Hematopoietic multipotent progenitor cell treated with erythropoietin and hydrocortisone succinate and interleukin-3 and kit ligand, for 6 days (in vitro differentiated cells): Measurements from ENCODE around the gene HK3.

Source experiments
- DNase-seq: peaks from one replicate; pipeline ENCODE4 v3.0.0-alpha.2; 2015

Gene HK3

DNA sequence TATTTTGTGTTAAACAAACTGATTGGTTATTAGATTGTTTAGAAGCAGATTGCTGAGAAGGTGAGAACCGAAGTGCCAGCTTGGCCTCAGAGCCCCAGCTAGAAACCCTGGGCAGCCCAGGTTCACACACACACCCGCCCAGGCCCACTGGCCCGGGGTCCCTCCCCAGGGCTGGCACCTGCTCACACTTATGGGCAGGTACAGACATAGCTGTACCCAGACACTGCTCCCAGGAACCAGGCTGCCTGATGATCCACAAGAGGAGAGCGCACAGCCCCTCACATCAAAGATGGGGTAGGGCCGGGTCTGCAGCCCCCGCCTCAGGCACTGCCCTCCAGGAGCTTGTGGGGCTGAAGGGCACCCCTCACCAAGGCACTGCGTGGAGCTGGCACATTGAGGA lies 33.2 kb downstream of the HK3 start:
- DNase-seq, result no peak

DNA sequence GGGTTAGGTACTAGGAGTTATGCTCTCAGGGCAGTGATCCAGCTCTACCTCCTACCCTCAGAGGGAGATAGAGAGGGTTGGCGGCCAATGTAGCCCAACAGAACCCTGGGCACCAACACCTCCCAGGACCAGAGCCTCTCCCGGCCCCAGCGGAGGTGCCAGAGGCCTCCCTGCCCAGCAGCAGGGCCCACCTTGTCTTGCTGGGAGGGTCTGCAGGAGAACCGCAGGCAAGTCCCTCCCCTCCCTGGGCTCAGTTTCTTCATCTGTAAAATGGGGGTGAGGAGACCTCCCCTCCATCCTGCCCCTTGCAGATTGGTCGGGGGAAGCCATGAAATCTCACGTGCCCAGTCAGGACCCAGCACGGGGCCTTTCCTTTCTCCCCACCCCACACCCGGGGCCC lies 34.4 kb downstream of the HK3 start:
- no peak for DNase-seq

DNA sequence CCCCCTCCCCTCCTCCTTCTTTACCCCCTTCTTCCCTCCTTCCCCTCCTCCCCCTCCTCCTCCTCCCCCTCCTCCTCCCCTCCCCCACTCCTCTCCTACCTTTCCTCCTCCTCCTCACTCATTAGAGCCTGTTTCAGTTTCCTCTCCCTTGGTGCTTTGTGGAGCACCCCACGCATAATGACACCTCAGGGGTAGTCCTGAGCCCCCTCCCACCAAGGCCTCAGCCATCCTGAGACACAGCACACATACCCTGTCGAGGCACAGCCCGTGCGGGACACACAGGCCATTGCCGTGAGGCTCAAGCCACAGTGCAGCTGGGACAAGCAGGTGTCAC lies 35.4 kb downstream of the HK3 start:
- DNase-seq, result no peak

DNA sequence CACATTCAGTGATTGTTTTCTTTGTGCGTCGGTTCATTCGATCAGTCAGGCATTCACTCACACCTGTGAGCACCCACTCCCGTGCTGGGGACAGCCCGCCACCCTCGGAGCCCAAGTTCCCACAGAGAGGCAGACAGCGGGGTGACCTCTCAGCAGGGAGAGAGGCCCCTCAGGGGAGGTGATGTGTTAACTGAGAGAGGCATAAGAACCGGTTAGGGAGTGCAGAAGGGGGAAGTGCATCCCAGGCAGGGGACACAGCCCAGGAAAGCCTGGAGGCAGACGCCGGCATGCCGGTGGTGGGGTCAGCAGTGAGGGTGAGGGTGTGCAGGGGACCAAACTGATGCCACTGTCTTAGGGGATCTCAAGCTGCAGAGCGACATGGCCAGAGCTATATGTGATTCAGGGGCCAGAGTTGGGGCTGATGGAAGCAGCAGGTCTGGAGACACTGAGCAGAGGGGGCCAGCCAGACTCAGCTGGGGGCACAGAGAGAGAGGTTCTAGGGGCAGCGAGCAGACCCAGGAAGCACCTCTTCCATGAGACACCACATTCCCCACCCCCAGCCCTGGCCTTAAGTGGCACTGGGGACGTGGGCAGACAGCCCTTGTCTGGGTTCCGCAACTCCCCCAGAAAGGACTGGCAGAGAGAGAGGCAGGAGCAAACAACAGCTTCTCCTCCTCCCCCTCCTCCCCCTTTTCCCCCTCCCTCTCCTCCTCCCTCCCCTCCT lies 35.9 kb downstream of the HK3 start:
- DNase-seq, result no peak

DNA sequence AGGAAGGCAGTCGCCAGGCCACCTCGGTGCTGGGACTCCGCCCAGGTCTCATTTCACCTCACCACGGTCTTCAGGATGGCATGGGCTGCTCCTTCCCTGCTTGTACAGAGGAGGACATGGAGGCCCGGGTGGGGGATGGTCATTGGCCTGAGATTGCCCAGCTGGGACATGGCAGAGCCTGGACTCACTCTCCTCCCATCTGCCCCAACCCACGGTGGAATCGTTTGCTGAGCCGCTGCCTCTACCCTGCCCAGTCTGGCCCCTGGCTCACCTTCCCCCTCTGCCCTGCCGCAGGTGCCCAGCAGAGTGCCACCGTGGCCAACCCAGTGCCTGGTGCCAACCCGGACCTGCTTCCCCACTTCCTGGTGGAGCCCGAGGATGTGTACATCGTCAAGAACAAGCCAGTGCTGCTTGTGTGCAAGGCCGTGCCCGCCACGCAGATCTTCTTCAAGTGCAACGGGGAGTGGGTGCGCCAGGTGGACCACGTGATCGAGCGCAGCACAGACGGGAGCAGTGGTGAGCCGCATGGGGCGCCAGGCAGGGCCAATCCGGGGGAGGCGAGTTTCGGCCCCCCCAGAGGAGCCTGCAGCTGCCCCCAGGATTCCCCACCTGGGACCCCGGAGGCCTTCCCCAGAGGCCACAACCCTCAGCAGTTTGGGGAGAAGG lies 36.7 kb downstream of the HK3 start:
- no peak for DNase-seq

DNA sequence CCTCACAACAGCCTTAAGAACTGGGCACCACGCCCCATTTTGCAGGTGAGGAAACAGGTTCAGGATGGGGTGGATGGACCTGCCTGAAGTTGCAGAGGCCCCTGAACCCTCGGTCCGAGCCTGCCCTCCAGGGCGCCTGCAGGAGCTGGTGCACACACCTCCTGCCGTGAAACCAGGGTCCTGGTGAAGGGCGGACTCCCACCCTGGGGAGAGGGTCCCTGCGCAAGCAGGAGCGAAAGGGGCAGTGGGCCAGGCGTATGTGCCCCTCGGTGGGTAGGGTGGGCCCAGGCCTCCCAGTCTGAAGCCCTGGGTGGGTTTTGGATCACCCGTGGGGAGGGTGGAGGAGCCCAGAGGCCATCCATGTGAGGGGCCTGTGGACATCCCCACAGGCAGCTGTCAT lies 37.9 kb downstream of the HK3 start:
- no peak for DNase-seq

DNA sequence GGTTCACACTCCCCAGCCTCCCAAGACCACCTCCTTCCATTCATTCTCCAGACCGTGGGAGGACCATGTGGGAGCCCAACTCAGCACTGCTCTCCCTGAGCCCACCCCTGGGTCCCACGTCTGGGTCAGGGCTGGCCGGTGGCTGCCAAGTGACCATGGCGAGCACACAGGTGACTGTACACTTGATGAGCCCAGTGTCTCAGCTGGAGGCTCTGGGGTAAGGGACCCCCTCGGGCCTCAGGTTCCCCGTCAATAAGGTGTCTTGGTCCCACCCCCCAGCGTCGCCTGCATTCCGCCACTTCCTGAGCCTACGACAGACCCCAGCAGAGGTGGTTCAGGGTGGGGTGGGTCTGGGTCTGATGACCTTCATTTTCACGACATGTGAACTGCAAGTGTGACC lies 38.8 kb downstream of the HK3 start:
- DNase-seq, result no peak

DNA sequence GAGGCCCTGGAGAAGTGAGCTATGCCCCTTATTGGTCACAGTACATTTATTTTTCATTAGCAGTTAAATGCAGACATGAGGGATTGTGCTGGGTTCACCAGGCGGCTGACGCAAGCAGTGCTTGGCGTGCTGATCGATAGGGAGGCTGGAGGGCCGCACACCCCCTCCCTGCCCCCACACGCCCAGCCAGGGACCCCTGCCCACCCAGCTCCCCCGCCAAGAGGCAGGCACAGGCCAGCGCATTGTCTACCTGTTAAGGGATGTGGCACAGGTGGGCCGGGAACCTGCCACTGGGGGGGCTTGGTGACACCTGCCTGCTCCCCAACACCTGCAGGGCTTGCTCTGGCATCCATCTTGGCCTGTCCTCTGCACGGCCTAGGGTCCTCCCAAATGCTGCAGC lies 39.2 kb downstream of the HK3 start:
- no peak for DNase-seq

DNA sequence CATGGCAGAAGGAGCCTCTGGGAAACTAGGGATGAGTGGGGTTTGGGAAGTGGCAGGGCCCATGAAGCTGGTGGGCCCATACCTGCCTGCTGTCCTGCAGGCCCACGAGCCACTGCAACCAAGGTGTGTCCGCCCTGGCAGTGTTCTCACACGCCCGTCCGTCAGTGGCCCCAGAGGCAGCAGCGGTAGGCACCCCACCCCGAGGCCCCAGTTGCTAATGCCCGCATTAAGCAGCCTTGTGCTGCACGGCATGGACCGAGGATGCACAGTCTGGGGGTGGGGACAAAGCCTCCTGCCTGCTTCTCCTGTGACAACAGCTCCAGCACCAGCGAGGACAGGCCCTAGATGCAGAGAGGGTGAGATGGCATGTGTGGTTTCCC lies 41.3 kb downstream of the HK3 start:
- DNase-seq, result no peak

DNA sequence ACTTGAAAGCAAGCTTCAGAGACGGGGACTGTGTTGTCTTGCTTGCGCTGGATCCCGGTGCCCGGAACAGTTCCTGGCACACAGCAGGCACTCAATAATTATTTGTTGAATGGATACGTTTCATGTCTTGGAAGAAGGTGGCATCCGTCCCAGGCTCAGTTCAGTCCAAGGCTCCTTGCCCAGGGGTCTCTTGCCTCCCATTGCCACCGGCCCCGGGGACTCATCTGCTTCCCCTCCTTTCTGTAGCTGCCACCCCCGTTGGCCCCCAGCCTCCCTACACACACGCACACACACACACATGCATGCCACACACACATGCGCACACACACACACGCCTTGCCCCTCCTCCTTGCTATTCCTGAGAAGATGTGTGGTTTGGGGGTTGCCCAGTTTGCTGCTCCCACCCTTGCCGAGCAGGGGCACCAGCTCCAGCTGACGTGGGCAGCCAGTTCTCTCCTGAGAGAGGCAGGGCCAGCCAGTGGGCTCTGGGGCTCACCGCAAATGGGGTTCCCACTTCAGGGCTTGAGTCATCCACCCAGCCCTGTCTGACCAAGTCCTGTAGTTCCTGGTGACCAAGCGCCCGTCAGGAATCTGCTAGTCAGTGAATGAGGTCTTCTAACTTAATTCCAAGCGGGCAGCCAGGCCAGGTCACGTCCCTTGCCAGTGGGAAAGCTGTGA lies 41.8 kb downstream of the HK3 start:
- no peak for DNase-seq

DNA sequence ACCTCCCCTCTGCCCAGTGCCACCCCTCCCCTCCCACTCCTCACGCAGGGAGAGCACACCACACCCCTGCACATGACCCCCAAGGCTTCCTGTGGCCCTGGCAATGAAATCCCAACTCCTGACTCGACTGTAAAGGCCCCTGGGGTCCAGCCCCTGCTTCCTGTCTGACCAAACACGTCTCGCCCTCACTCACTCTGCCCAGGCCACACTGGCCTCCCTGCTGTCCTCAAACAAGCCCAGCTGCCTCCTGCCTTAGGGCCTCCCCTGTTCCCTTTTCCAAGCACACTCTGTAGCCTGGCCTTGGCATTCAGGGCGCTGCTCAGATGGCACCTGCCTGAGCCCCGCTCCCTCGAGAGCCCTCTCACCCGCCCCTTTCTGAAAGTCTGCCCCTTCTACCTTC lies 42.4 kb downstream of the HK3 start:
- no peak for DNase-seq

DNA sequence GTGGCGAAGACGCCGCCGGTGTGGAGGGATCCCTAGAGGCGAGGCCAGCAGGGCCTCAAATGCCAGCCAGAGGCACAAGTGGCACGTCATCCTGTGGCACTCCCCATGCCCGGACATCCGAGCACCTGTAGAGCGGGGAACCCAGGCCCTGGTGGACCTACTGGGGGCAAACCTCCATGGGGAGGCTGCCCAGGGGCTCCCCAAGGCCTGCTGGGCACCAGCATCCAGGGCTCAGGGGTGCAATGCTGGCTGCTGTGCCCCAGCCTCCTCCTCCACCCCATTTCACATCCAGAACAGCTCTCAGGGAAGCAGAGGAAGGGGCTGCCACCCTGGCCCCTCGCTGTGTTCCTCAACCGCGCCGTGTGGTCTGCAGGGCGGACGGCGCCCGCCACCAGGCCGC lies 43.5 kb downstream of the HK3 start:
- DNase-seq, result no peak

DNA sequence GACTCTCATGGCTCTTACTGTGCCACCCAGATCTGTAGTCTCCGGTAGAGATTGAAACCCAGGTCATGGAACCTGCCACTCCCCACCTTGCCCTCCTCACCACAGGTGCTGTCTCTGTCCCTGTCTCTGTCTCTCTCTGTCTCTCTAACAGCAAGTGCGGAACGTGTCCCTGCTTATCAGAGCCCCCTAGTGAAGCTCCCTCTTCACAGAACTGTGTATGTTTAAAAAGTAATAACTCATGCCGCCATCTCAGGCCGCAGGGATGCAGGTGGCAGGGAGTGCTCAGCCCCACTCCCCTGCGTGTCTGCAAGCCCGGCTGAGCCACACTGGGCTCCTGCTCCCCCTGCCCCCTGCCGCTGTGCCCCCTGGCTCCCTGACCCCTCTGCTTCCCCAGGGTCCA lies 45.0 kb downstream of the HK3 start:
- no peak for DNase-seq

DNA sequence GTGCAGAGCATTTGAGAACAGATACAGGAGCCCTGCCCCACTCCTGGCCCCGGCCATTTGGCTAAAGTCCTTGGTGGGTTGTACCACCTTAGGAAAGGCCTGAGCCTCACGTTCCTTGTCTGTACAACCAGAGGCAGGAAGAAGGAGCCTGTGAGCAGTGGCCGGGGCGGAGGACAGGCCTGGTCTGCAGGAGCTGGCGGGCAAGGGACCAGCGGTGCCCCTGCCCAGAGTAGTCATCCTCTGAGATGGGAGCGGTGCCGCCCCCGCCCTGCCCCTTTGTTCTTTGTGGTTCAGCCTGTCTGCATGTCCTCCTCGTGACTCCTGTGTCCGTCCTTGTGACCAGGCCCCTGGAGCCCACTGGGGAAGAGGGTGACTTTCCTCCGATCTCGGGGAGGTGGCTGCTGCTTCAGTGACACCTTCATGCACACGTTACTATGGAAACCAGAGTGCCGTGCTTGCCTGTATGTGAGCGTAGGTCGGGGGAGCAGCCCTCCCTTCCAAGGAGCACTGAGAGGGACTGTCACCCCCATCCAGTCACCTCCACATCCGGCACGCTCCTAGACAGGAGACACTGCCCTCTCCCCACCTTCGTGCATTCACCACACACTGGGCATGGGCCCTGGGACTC lies 45.9 kb downstream of the HK3 start:
- DNase-seq, result no peak

DNA sequence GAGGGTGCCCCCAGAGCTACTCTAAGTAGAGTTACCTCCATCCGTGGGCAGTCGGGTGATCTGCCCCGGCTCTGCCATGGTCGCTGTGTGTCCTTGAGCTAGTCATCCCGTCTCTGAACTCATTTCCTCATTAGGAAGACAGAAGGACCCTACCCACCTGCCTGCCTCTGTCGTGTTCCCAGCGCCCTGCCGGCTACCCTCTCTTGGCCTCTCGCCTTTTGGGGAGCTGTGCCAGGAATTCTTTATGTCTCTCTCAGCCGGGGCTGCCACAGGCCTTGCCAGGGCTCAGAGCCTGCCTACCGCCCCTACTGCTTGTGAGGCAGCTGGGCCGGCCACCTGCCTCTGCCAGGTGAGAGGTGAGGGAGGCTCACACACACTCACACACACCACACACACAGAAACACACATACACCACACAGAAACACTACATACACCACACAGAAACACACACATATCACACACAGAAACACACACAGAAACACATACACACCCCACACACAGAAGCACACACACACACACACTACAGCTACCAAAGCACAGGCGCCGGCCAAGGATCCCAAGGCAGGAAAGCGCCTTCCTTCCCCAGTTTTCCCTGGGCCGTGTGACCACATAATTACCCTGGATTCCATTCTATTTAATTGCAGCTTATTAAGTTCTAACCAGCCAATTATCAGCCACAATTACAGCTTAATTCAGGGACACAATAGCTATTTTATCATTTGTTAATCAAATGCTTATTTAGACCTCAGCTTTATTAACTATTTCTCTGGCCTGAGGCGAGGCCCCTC lies 47.1 kb downstream of the HK3 start:
- no peak for DNase-seq

DNA sequence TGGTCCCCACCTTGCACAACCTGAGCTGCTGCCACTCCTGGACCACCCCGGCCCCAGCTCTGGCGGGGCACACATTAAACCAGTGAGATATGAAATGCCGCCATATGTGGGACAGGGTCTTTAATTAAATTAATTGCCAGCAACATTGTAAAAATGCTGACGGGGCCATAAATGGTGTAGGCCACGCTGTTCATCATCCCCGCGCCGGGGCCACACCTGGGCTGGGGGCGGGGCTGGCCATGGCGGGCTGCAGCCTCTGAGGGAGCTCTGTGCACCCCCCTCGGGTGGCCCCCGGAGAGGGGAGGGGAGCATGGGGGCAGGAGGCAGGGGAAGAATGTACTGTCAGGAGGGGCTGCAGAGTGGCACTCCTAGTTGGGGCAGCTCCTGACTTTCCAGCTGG lies 47.8 kb downstream of the HK3 start:
- no peak for DNase-seq

DNA sequence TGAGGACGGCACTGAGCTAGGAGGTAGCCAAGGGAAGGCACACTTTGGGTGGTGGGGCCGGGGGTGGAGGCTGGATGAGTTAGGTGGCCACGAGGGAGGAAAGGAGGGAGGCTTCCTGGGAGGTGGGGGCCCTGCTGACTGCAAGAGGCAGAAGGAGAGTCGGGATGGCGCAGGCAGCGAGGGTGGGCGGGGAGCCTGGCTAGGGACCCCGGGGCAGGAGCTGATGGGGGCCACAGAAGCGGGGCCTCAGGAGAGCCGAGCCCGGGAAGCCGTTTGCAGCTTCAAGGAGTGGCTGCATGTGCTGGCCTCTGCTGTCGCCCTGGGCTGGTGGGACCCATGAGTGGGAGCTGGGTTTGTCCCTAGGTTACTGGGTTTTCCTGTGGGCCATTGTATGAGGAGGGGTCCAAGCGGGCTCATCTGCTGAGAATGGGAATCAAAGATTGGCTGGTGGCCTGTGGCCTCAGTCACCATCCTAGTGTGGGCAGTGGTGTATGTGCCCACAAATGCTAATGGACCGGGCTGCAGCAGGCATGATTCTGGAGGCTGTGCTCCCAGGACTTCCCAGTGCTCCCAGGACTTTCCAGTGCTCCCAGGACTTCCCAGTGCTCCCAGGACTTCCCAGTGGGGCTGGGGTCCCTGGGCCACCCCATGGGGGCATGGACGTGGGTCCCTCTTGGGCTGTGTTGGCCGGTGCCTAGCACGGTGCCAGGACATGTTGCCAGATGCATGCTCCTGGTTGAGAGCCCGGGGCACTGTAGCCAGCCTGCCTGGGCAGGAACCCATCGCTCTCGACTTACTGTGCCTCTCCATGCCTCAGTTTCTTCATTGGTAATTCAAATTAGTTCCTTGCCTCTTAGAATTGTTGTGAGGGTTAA lies 48.5 kb downstream of the HK3 start:
- DNase-seq, result no peak

DNA sequence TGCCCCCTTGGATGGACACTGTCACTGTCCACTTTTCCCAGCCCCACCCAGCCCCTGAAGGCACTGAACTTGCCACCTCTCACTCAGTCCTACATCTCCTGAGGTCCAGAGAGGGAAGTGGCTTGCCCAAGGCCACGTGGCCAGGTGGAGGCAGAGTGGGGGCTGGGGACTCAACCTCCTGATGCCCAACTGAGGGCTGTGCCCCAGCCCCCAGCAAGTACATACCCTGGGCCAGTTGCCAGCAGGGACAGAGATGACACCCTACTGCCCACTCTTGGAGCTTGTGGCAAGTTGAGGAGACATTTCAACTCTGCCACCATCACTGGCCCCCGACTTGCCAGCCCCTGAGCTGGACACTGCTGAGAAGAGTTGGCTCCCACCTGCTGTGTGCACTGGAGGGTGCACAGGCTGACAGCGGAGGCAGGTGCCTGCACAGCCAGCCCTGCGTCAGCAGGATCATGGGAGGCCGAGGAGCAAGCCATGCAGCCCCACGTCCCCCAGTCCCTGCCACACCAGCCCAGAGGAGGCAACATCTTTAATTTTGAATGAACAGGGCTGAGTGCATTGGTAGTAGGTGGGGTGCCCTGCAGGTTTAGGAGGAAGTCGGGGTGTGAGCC lies 49.4 kb downstream of the HK3 start:
- no peak for DNase-seq

DNA sequence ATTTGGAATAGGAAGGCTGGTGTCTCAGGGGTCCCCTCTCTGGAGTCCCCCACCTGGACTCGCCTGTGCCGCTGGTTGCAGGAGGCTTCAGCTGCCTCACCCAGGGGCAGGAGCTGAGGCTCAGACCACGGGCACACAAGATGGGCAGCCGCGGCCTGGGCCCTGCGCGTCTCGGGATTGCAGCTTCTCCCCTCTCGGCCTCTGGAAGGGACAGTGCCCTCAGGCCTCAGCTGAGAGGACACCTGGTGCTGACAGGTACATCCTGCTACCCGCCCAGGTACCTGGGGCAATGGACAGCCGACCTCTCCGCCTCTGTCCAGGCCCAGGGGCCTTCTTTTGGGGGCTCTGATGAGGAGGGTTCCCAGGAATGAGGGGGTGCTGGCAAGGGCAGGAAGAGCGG lies 50.5 kb downstream of the HK3 start:
- DNase-seq, result no peak

DNA sequence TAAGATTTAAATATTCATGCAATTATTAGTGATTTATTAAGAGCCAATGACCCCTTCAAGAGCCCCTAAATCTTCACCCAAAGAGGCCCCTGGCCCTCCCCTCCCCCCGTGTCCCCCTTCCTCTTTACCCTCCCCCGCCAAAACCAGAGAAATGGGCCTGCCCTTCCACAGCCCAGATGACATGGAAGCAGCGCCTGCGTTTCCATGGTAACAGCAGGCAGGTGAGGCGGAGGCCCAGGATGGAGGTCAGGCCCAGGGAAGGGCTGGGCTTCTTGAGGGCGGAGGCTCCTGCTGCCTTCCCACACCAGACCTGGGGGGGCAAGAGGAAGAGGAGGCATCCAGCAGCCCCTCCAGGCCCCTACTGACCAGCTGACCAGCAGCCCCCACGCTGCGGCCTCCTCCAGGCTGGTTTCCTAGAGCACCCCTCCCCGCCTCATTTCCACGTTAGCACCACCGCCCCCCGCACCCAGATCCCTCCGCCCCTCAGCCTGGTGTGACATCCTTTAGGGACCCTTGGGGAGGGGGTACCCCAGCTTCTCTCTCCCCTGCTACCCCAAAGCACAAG lies 51.3 kb downstream of the HK3 start:
- no peak for DNase-seq

DNA sequence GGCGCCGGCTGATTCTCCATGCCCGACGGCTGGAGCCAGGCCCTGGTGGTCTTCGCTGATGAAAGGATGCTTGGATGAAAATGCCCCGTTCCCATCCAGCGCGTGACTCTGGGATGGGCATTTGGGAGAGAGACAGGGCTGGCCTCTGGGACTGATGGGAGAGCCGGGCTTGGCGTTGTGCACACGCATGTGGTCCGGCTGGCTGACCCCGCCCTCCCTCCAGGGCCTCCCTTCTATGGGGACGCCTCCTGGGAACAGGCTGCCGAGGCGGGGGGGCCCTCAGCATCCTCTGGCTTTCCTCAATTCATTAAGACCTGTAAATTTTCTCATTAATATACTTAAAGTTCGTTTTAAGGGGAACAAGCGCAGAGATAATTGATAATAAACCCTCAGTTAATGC lies 52.0 kb downstream of the HK3 start:
- no peak for DNase-seq
